PC-3 (cell line): Measurements from ENCODE around the gene ELF2. TPM values are rescaled to one million over a fixed set of nuclear protein-coding genes. Genes with fewer than 3 reads are reported as not detected.

Experiments
- ATAC-seq: fragments of 200-7000 bp; cut with Tn5 transposase; 2 replicates; pipeline ENCODE4 v1.9.1; 2020; ENCODE audit warnings: mild to moderate bottlenecking, moderate library complexity
- BruUV-seq: library from RNA; stranded (reverse); fragments of 400-500 nt; replicated peaks from 2 replicates; lab custom pipeline; 2021; lab: Mats Ljungman, UMichigan
- CTCF ChIA-PET: fragments of 300-600 bp; sonication (Branson Sonifier 250); formaldehyde crosslinking; loops from one replicate; lab custom pipeline; 2022; ENCODE audit warnings: antibody characterized with exemption; lab: Charles Lee
- POLR2A ChIA-PET: fragments of 300-600 bp; sonication (Branson Sonifier 250); formaldehyde crosslinking; loops from one replicate; lab custom pipeline; 2022; ENCODE audit warnings: antibody characterized with exemption; ENCODE audit not compliant: unreplicated experiment; lab: Charles Lee
- DNase-seq: peaks from one replicate; pipeline ENCODE4 v3.0.0-alpha.2; 2015
- H2AFZ ChIP-seq: fragments of 300-600 bp; sonication (generic); 2 replicates; pipeline ENCODE4 v1.6.0; 2016; ENCODE audit warnings: antibody characterized with exemption, low read length
- H3F3A ChIP-seq: fragments of 300-600 bp; sonication (generic); one replicate; pipeline ENCODE4 v1.6.0; 2017; ENCODE audit warnings: antibody characterized with exemption, low read length, control low read depth, mild to moderate bottlenecking; ENCODE audit not compliant: unreplicated experiment
- H3K27ac ChIP-seq: fragments of 300-600 bp; sonication (generic); 2 replicates; pipeline ENCODE4 v1.5.1; 2016; ENCODE audit warnings: mild to moderate bottlenecking, low read length
- H3K27me3 ChIP-seq: fragments of 300-600 bp; sonication (generic); 2 replicates; pipeline ENCODE4 v1.6.1; 2016; ENCODE audit warnings: low read length, mixed read lengths
- H3K36me3 ChIP-seq: fragments of 300-600 bp; sonication (generic); 2 replicates; pipeline ENCODE4 v1.6.1; 2016; ENCODE audit warnings: low read depth, mixed run types, low read length, mixed read lengths
- H3K4me1 ChIP-seq: fragments of 300-600 bp; sonication (generic); 2 replicates; pipeline ENCODE4 v1.5.1; 2016; ENCODE audit warnings: low read length; ENCODE audit not compliant: insufficient read depth
- H3K4me2 ChIP-seq: fragments of 300-600 bp; sonication (generic); 2 replicates; pipeline ENCODE4 v1.6.0; 2016; ENCODE audit warnings: low read length
- H3K4me3 ChIP-seq: fragments of 300-600 bp; sonication (generic); 2 replicates; pipeline ENCODE4 v1.5.1; 2016; ENCODE audit warnings: mild to moderate bottlenecking, low read length, mixed read lengths
- H3K79me2 ChIP-seq: fragments of 300-600 bp; sonication (generic); 2 replicates; pipeline ENCODE4 v1.6.1; 2017; ENCODE audit warnings: low read length, mixed read lengths
- H3K9ac ChIP-seq: fragments of 300-600 bp; sonication (generic); 2 replicates; pipeline ENCODE4 v1.6.0; 2016; ENCODE audit warnings: mild to moderate bottlenecking, low read length
- H3K9me2 ChIP-seq: fragments of 300-600 bp; sonication (generic); replicated peaks from 2 replicates; pipeline ENCODE4 v1.6.1; 2016; ENCODE audit warnings: mixed run types, low read length, mixed read lengths
- H3K9me3 ChIP-seq: fragments of 300-600 bp; sonication (generic); 2 replicates; pipeline ENCODE4 v1.6.1; 2016; ENCODE audit warnings: low read length, mixed read lengths
- H4K20me1 ChIP-seq: fragments of 300-600 bp; sonication (generic); 2 replicates; pipeline ENCODE4 v1.6.1; 2016; ENCODE audit warnings: low read length, mixed read lengths
- EZH2 ChIP-seq: fragments of 300-600 bp; sonication (generic); IDR thresholded peaks from one replicate; pipeline ENCODE4 v1.6.1; 2017; ENCODE audit warnings: antibody characterized with exemption, mild to moderate bottlenecking, low read length; ENCODE audit not compliant: unreplicated experiment
- EZH2phosphoT487 ChIP-seq: fragments of 300-600 bp; sonication (generic); IDR thresholded peaks from 2 replicates; pipeline ENCODE4 v1.6.1; 2018; ENCODE audit warnings: mild to moderate bottlenecking, antibody characterized with exemption, low read length, borderline replicate concordance
- intact Hi-C: fragments of 100-400 bp; cut with micrococcal nuclease; formaldehyde crosslinking; loops from 2 replicates; pipeline ENCODE4 v1.9.0; 2023
- total RNA-seq: library from RNA; depleted of rRNA; stranded (reverse); fragments of >200 nt; gene quantifications from 2 replicates; pipeline ENCODE4 v1.2.3, GENCODE V29; 2014
- TF ChIP-seq, protein P1 (sequence below): fragments of 300-600 bp; sonication (generic); conservative IDR thresholded peaks from 2 replicates; pipeline ENCODE4 v1.5.1; 2017; ENCODE audit warnings: antibody characterized with exemption, low read depth, mild to moderate bottlenecking, low read length

ELF2 gene
- total RNA-seq, 1 experiment from 2014 or later: 18.5 TPM

DNA sequence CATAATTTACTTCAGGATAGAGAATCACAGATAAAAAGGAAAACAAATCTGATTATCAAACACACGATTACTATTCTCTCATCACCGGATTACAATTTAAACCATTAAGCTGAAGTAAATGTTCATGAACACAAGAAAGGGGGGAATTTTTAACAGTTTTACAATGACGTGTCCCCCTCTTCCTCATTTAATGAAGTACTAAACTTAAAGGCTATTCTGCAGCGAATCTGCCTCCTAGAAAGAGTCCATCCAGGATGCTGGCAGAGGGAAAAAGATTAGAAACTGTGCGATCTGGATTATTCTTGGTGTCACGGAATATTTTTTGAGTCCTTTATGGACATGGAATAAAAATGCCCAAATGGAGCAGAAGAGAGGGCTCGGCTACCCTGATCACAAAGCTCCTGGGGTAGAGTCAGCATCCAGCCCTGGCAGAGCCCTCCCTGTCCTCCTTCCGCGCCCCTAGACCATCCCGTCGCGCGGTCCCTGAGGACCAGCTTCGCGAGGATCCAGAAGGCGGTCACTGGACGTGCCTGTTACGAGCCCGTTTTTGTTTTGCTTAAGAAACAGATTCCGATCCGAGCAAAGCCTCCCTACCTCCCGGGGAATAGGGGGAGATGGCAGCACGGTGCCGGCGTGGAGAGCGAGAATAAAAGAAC is 1.2 kb downstream of the ELF2 start:
- TF ChIP-seq EZH2: no peak
- TF ChIP-seq, protein P1, sequence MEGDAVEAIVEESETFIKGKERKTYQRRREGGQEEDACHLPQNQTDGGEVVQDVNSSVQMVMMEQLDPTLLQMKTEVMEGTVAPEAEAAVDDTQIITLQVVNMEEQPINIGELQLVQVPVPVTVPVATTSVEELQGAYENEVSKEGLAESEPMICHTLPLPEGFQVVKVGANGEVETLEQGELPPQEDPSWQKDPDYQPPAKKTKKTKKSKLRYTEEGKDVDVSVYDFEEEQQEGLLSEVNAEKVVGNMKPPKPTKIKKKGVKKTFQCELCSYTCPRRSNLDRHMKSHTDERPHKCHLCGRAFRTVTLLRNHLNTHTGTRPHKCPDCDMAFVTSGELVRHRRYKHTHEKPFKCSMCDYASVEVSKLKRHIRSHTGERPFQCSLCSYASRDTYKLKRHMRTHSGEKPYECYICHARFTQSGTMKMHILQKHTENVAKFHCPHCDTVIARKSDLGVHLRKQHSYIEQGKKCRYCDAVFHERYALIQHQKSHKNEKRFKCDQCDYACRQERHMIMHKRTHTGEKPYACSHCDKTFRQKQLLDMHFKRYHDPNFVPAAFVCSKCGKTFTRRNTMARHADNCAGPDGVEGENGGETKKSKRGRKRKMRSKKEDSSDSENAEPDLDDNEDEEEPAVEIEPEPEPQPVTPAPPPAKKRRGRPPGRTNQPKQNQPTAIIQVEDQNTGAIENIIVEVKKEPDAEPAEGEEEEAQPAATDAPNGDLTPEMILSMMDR: no peak
- TF ChIP-seq EZH2phosphoT487: no peak
- no peak for DNase-seq
- Histone ChIP-seq H3K4me2 (peak overlapping the region; percentile 95), H3K9ac (peak overlapping the region; percentile 48), H3K36me3 (no peaks in the 10 kb centered on the region), H3K27me3 (no peaks in the 10 kb centered on the region), H3K79me2 (peaks cover 18% of the 10 kb centered on the region), H4K20me1 (no peaks in the 10 kb centered on the region), H3K4me1 (peaks cover 17% of the 10 kb centered on the region), H2AFZ (peak overlapping the region; percentile 88), H3K9me3 (no peaks in the 10 kb centered on the region), H3K27ac (no peak overlapping the region), H3K4me3 (peak overlapping the region; percentile 92), H3K9me2 (no peaks in the 10 kb centered on the region), H3F3A (no peaks in the 10 kb centered on the region)
- intact Hi-C loops: loop anchor here (5.0 kb wide), 1 partner anchor 93 kb away; no protein-coding TSS in a partner anchor
- ATAC-seq: peak; percentile 2
- no TSS peak for BruUV-seq
- POLR2A ChIA-PET: no interaction called here
- CTCF ChIA-PET: interaction anchor here (0.7 kb wide), 1 partner anchor 188 kb away, joined by 4 read pairs; no protein-coding TSS in a partner anchor

DNA sequence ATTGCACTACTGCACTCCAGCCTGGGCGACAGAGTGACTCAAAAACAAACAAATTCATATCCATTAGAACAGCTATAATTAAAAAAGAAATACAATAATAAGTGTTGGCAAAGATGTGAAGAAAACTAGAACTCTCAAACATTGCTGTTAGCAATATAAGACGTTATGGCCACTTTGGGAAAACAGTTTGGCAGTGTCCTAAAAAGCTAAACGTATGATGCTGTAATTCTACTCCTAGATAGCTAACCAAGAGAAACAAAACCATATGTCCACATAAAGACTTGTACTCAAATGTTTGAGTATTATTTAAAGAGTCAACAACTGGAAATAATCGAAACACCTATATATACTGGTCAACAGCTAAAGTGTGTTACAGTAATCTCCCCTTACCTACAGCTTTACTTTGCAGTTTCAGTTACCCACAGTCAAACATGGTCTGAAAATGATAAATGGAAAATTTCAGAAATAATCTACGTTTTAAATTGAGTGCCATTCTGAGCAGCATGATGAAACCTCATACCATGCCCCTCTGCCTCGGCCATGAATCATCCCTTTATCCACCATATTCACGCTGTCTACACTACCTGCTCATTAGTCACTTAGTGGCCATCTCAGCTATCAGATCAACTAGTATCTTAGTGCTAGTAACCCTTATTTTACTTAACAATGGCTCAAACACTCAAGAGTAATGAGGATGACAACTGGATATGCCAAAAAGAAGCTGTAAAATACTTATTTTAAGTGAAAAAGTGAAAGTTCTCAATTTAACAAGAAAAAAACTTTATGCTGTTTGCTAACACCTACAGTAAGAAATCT is 4.9 kb downstream of the ELF2 start:
- TF ChIP-seq, protein P1: no peak
- TF ChIP-seq EZH2: no peak
- TF ChIP-seq EZH2phosphoT487: no peak
- no peak overlapping the region for H3K9ac ChIP-seq
- no TSS peak for BruUV-seq
- no peaks in the 10 kb centered on the region for H3K27me3 ChIP-seq
- no peaks in the 10 kb centered on the region for H3F3A ChIP-seq
- peak overlapping the region; percentile 41 for H3K4me3 ChIP-seq
- no peaks in the 10 kb centered on the region for H3K36me3 ChIP-seq
- peaks cover 18% of the 10 kb centered on the region for H3K79me2 ChIP-seq
- peaks cover 17% of the 10 kb centered on the region for H3K4me1 ChIP-seq
- H2AFZ ChIP-seq: peak overlapping the region; percentile 69
- ATAC-seq: peak; percentile 23; the same call in 1 of the 2 replicates
- H3K9me3 ChIP-seq: no peaks in the 10 kb centered on the region
- H3K4me2 ChIP-seq: peak overlapping the region; percentile 67
- no peaks in the 10 kb centered on the region for H3K9me2 ChIP-seq
- peak; percentile 54 for DNase-seq
- ChIA-PET POLR2A (no interaction called here), CTCF (no interaction called here)
- no peaks in the 10 kb centered on the region for H4K20me1 ChIP-seq
- intact Hi-C loops: no loop called here
- H3K27ac ChIP-seq: peak overlapping the region; percentile 23
